ENCODE measurements around the gene RGS10. TPM values are rescaled to one million over a fixed set of nuclear protein-coding genes. Genes with fewer than 3 reads are reported as not detected.

Gene RGS10
- total and polyA plus RNA-seq, 2 experiments from 2014 or later = 26.9 to 40.3 TPM

DNA sequence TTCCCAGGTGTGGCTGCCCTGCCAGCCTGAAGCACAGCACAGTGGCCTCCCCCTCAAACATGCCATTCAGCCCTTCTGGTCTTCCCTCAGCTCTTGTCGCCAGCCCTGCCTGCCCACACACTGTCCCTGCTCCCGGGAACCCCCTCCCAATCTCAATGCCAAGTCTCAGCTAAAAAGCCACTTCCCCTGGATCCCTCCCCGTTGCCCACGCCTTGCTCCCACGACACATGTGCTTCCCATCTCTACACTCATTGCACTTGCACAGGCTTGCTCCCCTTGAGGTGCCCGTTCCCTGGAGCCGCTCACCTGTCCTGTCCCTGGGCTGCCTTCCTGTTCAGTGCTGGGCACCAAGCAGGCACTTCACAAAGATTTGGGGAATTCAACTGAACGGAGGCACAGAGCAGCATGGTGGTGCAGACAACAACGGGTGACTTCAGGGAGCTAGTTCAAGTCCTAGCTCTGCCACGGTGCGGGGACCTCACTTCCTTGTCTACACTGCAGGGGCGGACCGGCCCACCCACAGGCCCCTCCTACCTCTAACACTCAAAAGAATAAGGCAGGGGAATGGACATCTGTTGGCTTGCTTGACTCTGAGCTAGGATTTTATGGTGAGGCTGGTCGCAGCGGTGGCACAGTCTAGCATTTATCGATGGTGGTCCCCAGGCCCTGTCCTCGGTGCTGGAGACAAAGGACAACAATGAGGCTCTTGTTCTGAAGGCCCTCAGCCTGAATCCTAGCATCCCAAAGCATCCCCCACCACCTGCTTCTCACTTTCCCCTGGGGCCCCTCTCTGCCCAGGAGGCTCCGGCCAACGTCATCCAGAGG, 18.4 kb downstream of the RGS10 start:
- in situ Hi-C loops (cut with MboI) = no loop called here
- H3K27ac ChIP-seq = no peak overlapping the region
- H3K4me2 ChIP-seq (ENCODE audit: unreplicated experiment) = no peak overlapping the region
- no peak overlapping the region for H3K4me3 ChIP-seq
- no peaks in the 10 kb centered on the region for H3K27me3 ChIP-seq (replicated peaks; ENCODE audit: insufficient read depth)
- no peak overlapping the region for H2AFZ ChIP-seq
- no peaks in the 10 kb centered on the region for H4K20me1 ChIP-seq (ENCODE audit: insufficient read depth)
- peaks cover 36% of the 10 kb centered on the region for H3K79me2 ChIP-seq (ENCODE audit: insufficient read depth)
- H3F3A ChIP-seq (ENCODE audit: insufficient read depth) = peaks cover 15% of the 10 kb centered on the region
- H3K9ac ChIP-seq = no peak overlapping the region
- H3K4me1 ChIP-seq (ENCODE audit: insufficient read depth) = peaks cover 16% of the 10 kb centered on the region
- no peaks in the 10 kb centered on the region for H3K9me3 ChIP-seq (ENCODE audit: low read depth)
- WGBS, 2 experiments (ENCODE audit: low coverage in 1 of 2, low lambda C conversion rate in 2 of 2, missing lambda C conversion rate in 2 of 2) = 92% methylated on average over 19 of the region's 19 CpGs
- H3K9me2 ChIP-seq (ENCODE audit: insufficient read depth) = no peaks in the 10 kb centered on the region
- H3K36me3 ChIP-seq (ENCODE audit: low read depth) = peaks cover 4% of the 10 kb centered on the region; the same call in 1 of the 2 replicates
- no peak for DNase-seq
- TF ChIP-seq EZH2 (IDR thresholded peaks at IDR 0.05; ENCODE audit: insufficient read depth, poor library complexity, severe bottlenecking) = no peak

DNA sequence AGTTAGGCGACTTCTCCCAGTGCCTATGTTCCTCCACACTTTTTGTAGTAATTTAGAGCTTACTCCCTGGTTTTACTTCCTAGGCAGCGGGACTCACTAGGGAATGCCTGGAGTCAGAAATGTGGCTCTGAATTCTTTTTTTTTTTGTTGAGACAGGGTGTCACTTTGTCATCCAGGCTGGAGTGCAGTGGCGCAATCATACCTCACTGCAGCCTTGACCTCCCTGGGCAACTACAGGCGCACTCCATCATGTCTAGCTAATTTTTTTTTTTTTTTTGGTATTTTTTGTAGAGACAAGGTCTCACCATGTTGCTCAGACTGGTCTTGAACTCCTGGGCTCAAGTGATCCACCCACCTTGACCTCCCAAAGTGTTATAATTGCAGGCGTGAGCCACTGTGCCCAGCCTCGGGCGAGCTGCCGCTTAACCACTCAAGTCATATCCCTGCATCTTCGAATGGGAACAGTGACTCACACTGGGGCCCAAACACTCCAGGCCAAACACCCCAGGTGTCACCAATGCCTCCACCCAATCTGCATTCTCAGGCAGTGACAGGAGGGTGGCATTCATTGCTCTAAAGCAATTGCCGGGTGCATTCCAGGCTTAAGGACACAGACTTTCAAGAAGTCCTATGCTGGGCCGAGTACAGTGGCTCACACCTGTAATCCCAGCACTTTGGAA, 19.6 kb downstream of the RGS10 start:
- H3K4me3 ChIP-seq = no peak overlapping the region
- no peak overlapping the region for H2AFZ ChIP-seq
- H3K27me3 ChIP-seq (replicated peaks; ENCODE audit: insufficient read depth) = no peaks in the 10 kb centered on the region
- no peak overlapping the region for H3K4me2 ChIP-seq (ENCODE audit: unreplicated experiment)
- peaks cover 12% of the 10 kb centered on the region for H3F3A ChIP-seq (ENCODE audit: insufficient read depth)
- no peak overlapping the region for H3K27ac ChIP-seq
- no peaks in the 10 kb centered on the region for H4K20me1 ChIP-seq (ENCODE audit: insufficient read depth)
- in situ Hi-C loops (cut with MboI) = no loop called here
- H3K9me3 ChIP-seq (ENCODE audit: low read depth) = no peaks in the 10 kb centered on the region
- H3K4me1 ChIP-seq (ENCODE audit: insufficient read depth) = peaks cover 12% of the 10 kb centered on the region
- no peak overlapping the region for H3K9ac ChIP-seq
- peaks cover 30% of the 10 kb centered on the region for H3K79me2 ChIP-seq (ENCODE audit: insufficient read depth)
- 91 to 92% methylated on average over 11 of the region's 11 CpGs for WGBS, 2 experiments (ENCODE audit: low coverage in 1 of 2, low lambda C conversion rate in 2 of 2, missing lambda C conversion rate in 2 of 2)
- no peak for TF ChIP-seq EZH2phosphoT487 (IDR thresholded peaks at IDR 0.05; ENCODE audit: insufficient read depth, low read depth)
- no peak for TF ChIP-seq EZH2 (IDR thresholded peaks at IDR 0.05; ENCODE audit: insufficient read depth, poor library complexity, severe bottlenecking)
- H3K36me3 ChIP-seq (ENCODE audit: low read depth) = peaks cover 4% of the 10 kb centered on the region; the same call in 1 of the 2 replicates
- DNase-seq = no peak
- H3K9me2 ChIP-seq (ENCODE audit: insufficient read depth) = no peaks in the 10 kb centered on the region

DNA sequence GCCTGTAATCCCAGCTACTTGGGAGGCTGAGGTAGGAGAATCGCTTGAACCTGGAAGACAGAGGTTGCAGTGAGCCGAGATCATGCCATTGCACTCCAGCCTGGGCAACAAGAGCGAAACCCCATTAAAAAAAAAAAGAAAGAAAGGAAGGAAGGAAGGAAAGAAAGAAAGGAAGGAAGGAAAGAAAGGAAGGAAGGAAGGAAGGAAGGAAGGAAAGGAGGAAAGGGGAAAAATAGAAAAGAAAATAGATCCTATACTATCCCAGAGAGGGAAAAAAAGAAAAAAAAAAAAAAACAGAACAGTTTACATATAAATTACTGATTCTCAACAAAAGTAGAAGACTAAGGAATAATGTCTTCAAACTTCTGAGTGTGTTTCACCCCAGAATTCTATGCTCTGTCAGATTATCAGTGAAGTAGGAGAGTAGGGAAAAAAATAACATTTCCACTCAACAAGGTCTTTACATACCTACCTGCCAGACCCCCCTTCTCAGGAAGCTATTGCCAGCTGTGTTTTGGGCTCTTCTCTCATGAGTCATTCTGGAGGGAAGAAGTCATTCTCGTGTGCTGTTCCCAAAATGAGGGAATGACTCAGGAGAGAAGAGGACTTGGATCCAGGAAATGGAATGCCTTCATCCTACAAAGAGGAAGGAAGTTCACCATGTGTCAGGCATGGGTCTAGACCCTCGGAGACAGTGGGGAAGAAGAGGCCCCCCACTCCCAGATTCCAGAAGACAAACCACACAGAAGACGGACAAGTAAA, 20.9 kb downstream of the RGS10 start:
- Histone ChIP-seq H4K20me1 (ENCODE audit: insufficient read depth) (no peaks in the 10 kb centered on the region), H3K9me3 (ENCODE audit: low read depth) (no peaks in the 10 kb centered on the region), H3K4me2 (ENCODE audit: unreplicated experiment) (no peak overlapping the region), H3K27ac (peak overlapping the region; percentile 36), H3K79me2 (ENCODE audit: insufficient read depth) (peaks cover 17% of the 10 kb centered on the region), H3K9ac (no peak overlapping the region), H2AFZ (no peak overlapping the region; the same call in 1 of the 2 replicates), H3K4me3 (no peak overlapping the region), H3K36me3 (ENCODE audit: low read depth) (peaks cover 4% of the 10 kb centered on the region; the same call in 1 of the 2 replicates), H3K4me1 (ENCODE audit: insufficient read depth) (peaks cover 19% of the 10 kb centered on the region), H3F3A (ENCODE audit: insufficient read depth) (peaks cover 12% of the 10 kb centered on the region), H3K9me2 (ENCODE audit: insufficient read depth) (no peaks in the 10 kb centered on the region), H3K27me3 (replicated peaks; ENCODE audit: insufficient read depth) (no peaks in the 10 kb centered on the region)
- peak; percentile 89 for DNase-seq
- TF ChIP-seq EZH2 (IDR thresholded peaks at IDR 0.05; ENCODE audit: insufficient read depth, poor library complexity, severe bottlenecking) (no peak), EZH2phosphoT487 (IDR thresholded peaks at IDR 0.05; ENCODE audit: insufficient read depth, low read depth) (no peak)
- 57 to 58% methylated on average over 6 of the region's 6 CpGs for WGBS, 2 experiments (ENCODE audit: low coverage in 1 of 2, low lambda C conversion rate in 2 of 2, missing lambda C conversion rate in 2 of 2)
- in situ Hi-C loops (cut with MboI) = no loop called here

DNA sequence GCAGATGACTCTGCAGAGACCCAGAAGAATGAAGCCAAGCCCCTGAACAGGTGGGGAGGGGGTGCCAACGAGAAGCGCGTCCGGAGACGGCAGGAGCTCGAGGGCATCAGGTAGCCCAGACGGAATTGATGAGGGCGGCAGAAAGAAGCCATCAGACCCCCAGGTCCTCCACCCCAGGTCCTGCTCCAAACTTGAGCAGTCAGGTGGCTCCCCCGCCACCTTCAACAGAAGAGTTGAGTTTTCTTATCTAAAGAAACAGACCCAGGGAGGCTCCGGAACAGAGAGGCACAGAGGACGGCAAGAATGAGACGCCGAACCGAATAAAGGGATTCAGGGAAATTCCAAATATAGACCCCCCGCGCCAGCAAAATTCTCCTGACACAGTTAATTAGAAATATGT, 22.2 kb downstream of the RGS10 start:
- DNase-seq = no peak
- 90% methylated on average over 16 of the region's 16 CpGs for WGBS, 2 experiments (ENCODE audit: low coverage in 1 of 2, low lambda C conversion rate in 2 of 2, missing lambda C conversion rate in 2 of 2)
- in situ Hi-C loops (cut with MboI) = no loop called here
- no peak overlapping the region for H3K4me3 ChIP-seq
- H3K9ac ChIP-seq = no peak overlapping the region
- no peaks in the 10 kb centered on the region for H3K36me3 ChIP-seq (ENCODE audit: low read depth)
- no peak overlapping the region for H3K27ac ChIP-seq
- TF ChIP-seq EZH2 (IDR thresholded peaks at IDR 0.05; ENCODE audit: insufficient read depth, poor library complexity, severe bottlenecking) = no peak
- TF ChIP-seq EZH2phosphoT487 (IDR thresholded peaks at IDR 0.05; ENCODE audit: insufficient read depth, low read depth) = no peak
- H3F3A ChIP-seq (ENCODE audit: insufficient read depth) = peaks cover 12% of the 10 kb centered on the region
- peaks cover 3% of the 10 kb centered on the region; the same call in 1 of the 2 replicates for H3K79me2 ChIP-seq (ENCODE audit: insufficient read depth)
- no peaks in the 10 kb centered on the region for H3K9me2 ChIP-seq (ENCODE audit: insufficient read depth)
- no peak overlapping the region for H3K4me2 ChIP-seq (ENCODE audit: unreplicated experiment)
- no peaks in the 10 kb centered on the region for H4K20me1 ChIP-seq (ENCODE audit: insufficient read depth)
- H3K4me1 ChIP-seq (ENCODE audit: insufficient read depth) = peaks cover 19% of the 10 kb centered on the region
- no peaks in the 10 kb centered on the region for H3K27me3 ChIP-seq (replicated peaks; ENCODE audit: insufficient read depth)
- H3K9me3 ChIP-seq (ENCODE audit: low read depth) = no peaks in the 10 kb centered on the region
- no peak overlapping the region for H2AFZ ChIP-seq

Measured in GM23248 (cell line).